Measurements from ENCODE around the gene INHBC. TPM values are rescaled to one million over a fixed set of nuclear protein-coding genes. Genes with fewer than 3 reads are reported as not detected.

Gene INHBC
- total and polyA plus RNA-seq, 7 experiments from 2014 or later: 0.16 TPM; not detected in 6

GRCh38 chr12:57498132-57498502 is 63.5 kb downstream of the INHBC start:
- Mint-ChIP-seq H3K9me3 (peaks cover 0 to 2% (median 0%) of the 10 kb centered on the region in 11 donors), H3K4me1 (peaks cover 0 to 18% (median 11%) of the 10 kb centered on the region in 7 donors), H3K27ac (peak overlapping the region in 4 of 9 donors; percentile 5 to 46 (median 30)), H3K27me3 (no peaks in the 10 kb centered on the region), H3K36me3 (peaks cover 11 to 56% (median 25%) of the 10 kb centered on the region in 5 donors), H3K4me3 (no peak overlapping the region)
- Histone ChIP-seq H3K36me3 (ENCODE audit: control insufficient read depth in 2 of 3, insufficient read depth in 3 of 3, low read length in 3 of 3) (peaks cover 12 to 58% (median 19%) of the 10 kb centered on the region in 3 experiments), H3K27ac (ENCODE audit: low read depth, low read length) (no peak overlapping the region), H3K4me3 (ENCODE audit: low read length) (no peak overlapping the region), H3K9me3 (ENCODE audit: control insufficient read depth in 2 of 3, low read length in 3 of 3) (no peaks in the 10 kb centered on the region), H3K27me3 (ENCODE audit: control insufficient read depth in 2 of 2, insufficient read depth in 2 of 2, low read length in 2 of 2) (no peaks in the 10 kb centered on the region), H3K4me1 (ENCODE audit: control insufficient read depth in 2 of 2, insufficient read depth in 2 of 2, low read length in 2 of 2) (no peaks in the 10 kb centered on the region)
- intact Hi-C loops (cut with micrococcal nuclease): no loop called here
- CTCF ChIA-PET: no interaction called here
- POLR2A ChIA-PET: no interaction called here
- DNase-seq (no peak), ATAC-seq (no peak)

- peaks cover 0 to 2% (median 0%) of the 10 kb centered on the region in 11 donors for H3K9me3 Mint-ChIP-seq
- no peaks in the 10 kb centered on the region for H3K9me3 ChIP-seq (ENCODE audit: control insufficient read depth in 2 of 3, low read length in 3 of 3)
- H3K27ac ChIP-seq (ENCODE audit: low read depth, low read length): no peak overlapping the region
- H3K4me3 Mint-ChIP-seq: no peak overlapping the region
- ChIA-PET POLR2A (no interaction called here), CTCF (no interaction called here)
- peaks cover 12 to 59% (median 19%) of the 10 kb centered on the region in 3 experiments for H3K36me3 ChIP-seq (ENCODE audit: control insufficient read depth in 2 of 3, insufficient read depth in 3 of 3, low read length in 3 of 3)
- H3K27me3 Mint-ChIP-seq: no peaks in the 10 kb centered on the region
- peaks cover 11 to 57% (median 25%) of the 10 kb centered on the region in 5 donors for H3K36me3 Mint-ChIP-seq
- no peak for ATAC-seq
- no peak for DNase-seq
- H3K4me1 ChIP-seq (ENCODE audit: control insufficient read depth in 2 of 2, insufficient read depth in 2 of 2, low read length in 2 of 2): no peaks in the 10 kb centered on the region
- peaks cover 0 to 18% (median 11%) of the 10 kb centered on the region in 7 donors for H3K4me1 Mint-ChIP-seq
- intact Hi-C loops (cut with micrococcal nuclease): no loop called here
- no peak overlapping the region for H3K4me3 ChIP-seq (ENCODE audit: low read length)
- peak overlapping the region in 1 of 9 donors; percentile 45 for H3K27ac Mint-ChIP-seq
- no peaks in the 10 kb centered on the region for H3K27me3 ChIP-seq (ENCODE audit: control insufficient read depth in 2 of 2, insufficient read depth in 2 of 2, low read length in 2 of 2)
Observed at GRCh38 chr12:57498571-57498970, 64.0 kb downstream of the INHBC start.

GRCh38 chr12:57500213-57500612 is 65.6 kb downstream of the INHBC start:
- Mint-ChIP-seq H3K27ac (peak overlapping the region in 4 of 9 donors; percentile 35 to 52 (median 40)), H3K9me3 (peaks cover 0 to 2% (median 0%) of the 10 kb centered on the region in 11 donors), H3K36me3 (peaks cover 11 to 58% (median 33%) of the 10 kb centered on the region in 5 donors), H3K4me3 (no peak overlapping the region), H3K27me3 (no peaks in the 10 kb centered on the region), H3K4me1 (peaks cover 0 to 18% (median 11%) of the 10 kb centered on the region in 7 donors)
- Histone ChIP-seq H3K27ac (ENCODE audit: low read depth, low read length) (no peak overlapping the region), H3K4me1 (ENCODE audit: control insufficient read depth in 2 of 2, insufficient read depth in 2 of 2, low read length in 2 of 2) (no peaks in the 10 kb centered on the region), H3K27me3 (ENCODE audit: control insufficient read depth in 2 of 2, insufficient read depth in 2 of 2, low read length in 2 of 2) (no peaks in the 10 kb centered on the region), H3K36me3 (ENCODE audit: control insufficient read depth in 2 of 3, insufficient read depth in 3 of 3, low read length in 3 of 3) (peaks cover 18 to 75% (median 19%) of the 10 kb centered on the region in 3 experiments), H3K4me3 (ENCODE audit: low read length) (no peak overlapping the region), H3K9me3 (ENCODE audit: control insufficient read depth in 2 of 3, low read length in 3 of 3) (no peaks in the 10 kb centered on the region)
- CTCF ChIA-PET: interaction anchor here (2.7 kb wide), 1 partner anchor 23 kb away, joined by 9 read pairs; no protein-coding TSS in a partner anchor
- intact Hi-C loops (cut with micrococcal nuclease): no loop called here
- DNase-seq (no peak), ATAC-seq (no peak)
- POLR2A ChIA-PET: no interaction called here

Other genes with a start within 250 kb of the INHBC start
- under 1 TPM in 1 of 5 experiments, not detected in 4; 0.31 TPM for gene NXPH4, start 218.0 kb upstream of the INHBC start, total RNA-seq
- not detected for gene NXPH4, start 218.0 kb upstream of the INHBC start, polyA plus RNA-seq
- 100 to 1,000 TPM in 1 of 5 experiments, 10 to 100 TPM in 4; 21.7 to 175 (median 36.1) TPM for gene SHMT2, start 205.1 kb upstream of the INHBC start, total RNA-seq
- 10 to 100 TPM; 29.7 to 40.4 TPM for gene SHMT2, start 205.1 kb upstream of the INHBC start, polyA plus RNA-seq
- gene STAC3, start 183.6 kb upstream of the INHBC start, total RNA-seq: 1 to 10 TPM; 2.5 to 7.3 (median 5.6) TPM
- not detected for gene STAC3, start 183.6 kb upstream of the INHBC start, polyA plus RNA-seq
- gene R3HDM2, start 3.7 kb upstream of the INHBC start, total RNA-seq: 100 to 1,000 TPM in 4 of 5 experiments, 10 to 100 TPM in 1; 74.9 to 145 (median 120) TPM
- 10 to 100 TPM; 13.7 to 25.8 TPM for gene R3HDM2, start 3.7 kb upstream of the INHBC start, polyA plus RNA-seq
- under 1 TPM in 1 of 5 experiments, not detected in 4; 0.12 TPM for gene INHBE, start 20.5 kb downstream of the INHBC start, total RNA-seq
- gene INHBE, start 20.5 kb downstream of the INHBC start, polyA plus RNA-seq: not detected
- 1 to 10 TPM in 2 of 5 experiments, under 1 TPM in 3; 0.39 to 1.4 (median 0.45) TPM for gene GLI1, start 25.0 kb downstream of the INHBC start, total RNA-seq
- not detected for gene GLI1, start 25.0 kb downstream of the INHBC start, polyA plus RNA-seq
- gene ARHGAP9, start 45.1 kb downstream of the INHBC start, total RNA-seq: 100 to 1,000 TPM; 201 to 366 (median 347) TPM
- 100 to 1,000 TPM; 198 to 283 TPM for gene ARHGAP9, start 45.1 kb downstream of the INHBC start, polyA plus RNA-seq
- gene MARS1, start 53.3 kb downstream of the INHBC start, total RNA-seq: 100 to 1,000 TPM; 178 to 229 (median 197) TPM
- gene MARS1, start 53.3 kb downstream of the INHBC start, polyA plus RNA-seq: 100 to 1,000 TPM in 1 of 2 donors, 10 to 100 TPM in 1; 86.0 to 118 TPM
- 100 to 1,000 TPM in 1 of 5 experiments, 10 to 100 TPM in 4; 19.6 to 124 (median 51.6) TPM for gene DDIT3, start 85.7 kb downstream of the INHBC start, total RNA-seq
- gene DDIT3, start 85.7 kb downstream of the INHBC start, polyA plus RNA-seq: 10 to 100 TPM; 15.9 to 23.1 TPM
- 100 to 1,000 TPM in 4 of 5 experiments, 10 to 100 TPM in 1; 85.2 to 127 (median 120) TPM for gene MBD6, start 88.0 kb downstream of the INHBC start, total RNA-seq
- 1 to 10 TPM in 1 of 2 donors, under 1 TPM in 1; 0.50 to 1.0 TPM for gene MBD6, start 88.0 kb downstream of the INHBC start, polyA plus RNA-seq
- 10 to 100 TPM; 52.1 to 78.8 (median 63.0) TPM for gene DCTN2, start 112.4 kb downstream of the INHBC start, total RNA-seq
- gene DCTN2, start 112.4 kb downstream of the INHBC start, polyA plus RNA-seq: 10 to 100 TPM; 53.9 to 78.8 TPM
- 1 to 10 TPM in 4 of 5 experiments, under 1 TPM in 1; 0.95 to 1.7 (median 1.0) TPM for gene KIF5A, start 115.3 kb downstream of the INHBC start, total RNA-seq
- gene KIF5A, start 115.3 kb downstream of the INHBC start, polyA plus RNA-seq: under 1 TPM; 0.06 to 0.09 TPM
- gene PIP4K2C, start 156.4 kb downstream of the INHBC start, total RNA-seq: 10 to 100 TPM; 20.1 to 29.7 (median 21.9) TPM
- gene PIP4K2C, start 156.4 kb downstream of the INHBC start, polyA plus RNA-seq: 10 to 100 TPM; 18.5 to 29.7 TPM
- 10 to 100 TPM; 25.1 to 42.5 (median 35.6) TPM for gene DTX3, start 170.0 kb downstream of the INHBC start, total RNA-seq
- gene DTX3, start 170.0 kb downstream of the INHBC start, polyA plus RNA-seq: 1 to 10 TPM; 5.3 to 6.7 TPM
- gene ARHGEF25, start 176.7 kb downstream of the INHBC start, total RNA-seq: 1 to 10 TPM in 1 of 5 experiments, under 1 TPM in 4; 0.29 to 1.2 (median 0.84) TPM
- gene ARHGEF25, start 176.7 kb downstream of the INHBC start, polyA plus RNA-seq: not detected
- 1 to 10 TPM in 1 of 5 experiments, not detected in 4; 1.4 TPM for gene B4GALNT1, start 198.4 kb downstream of the INHBC start, total RNA-seq
- gene B4GALNT1, start 198.4 kb downstream of the INHBC start, polyA plus RNA-seq: not detected

Data from naive thymus-derived CD4-positive, alpha-beta T cell (primary cell).